Fibroblast of skin of left quadriceps (primary cell): Measurements from ENCODE around the gene MMP25.
"Not testable (repeated sequence)": the region's sequence is repeated elsewhere in the genome, so short reads cannot be mapped to it uniquely, and the experiment has no call there.

ENCODE experiments used
- DNase-seq, 2 experiments: peaks; one replicate each; pipeline ENCODE4 v3.0.0-alpha.2; 2013; ENCODE audit warnings: low read depth in 2 of 2

MMP25 gene

GRCh38 chr16:3056336-3057180 is 10.2 kb downstream of the MMP25 start:
- DNase-seq, result no peak

DNA sequence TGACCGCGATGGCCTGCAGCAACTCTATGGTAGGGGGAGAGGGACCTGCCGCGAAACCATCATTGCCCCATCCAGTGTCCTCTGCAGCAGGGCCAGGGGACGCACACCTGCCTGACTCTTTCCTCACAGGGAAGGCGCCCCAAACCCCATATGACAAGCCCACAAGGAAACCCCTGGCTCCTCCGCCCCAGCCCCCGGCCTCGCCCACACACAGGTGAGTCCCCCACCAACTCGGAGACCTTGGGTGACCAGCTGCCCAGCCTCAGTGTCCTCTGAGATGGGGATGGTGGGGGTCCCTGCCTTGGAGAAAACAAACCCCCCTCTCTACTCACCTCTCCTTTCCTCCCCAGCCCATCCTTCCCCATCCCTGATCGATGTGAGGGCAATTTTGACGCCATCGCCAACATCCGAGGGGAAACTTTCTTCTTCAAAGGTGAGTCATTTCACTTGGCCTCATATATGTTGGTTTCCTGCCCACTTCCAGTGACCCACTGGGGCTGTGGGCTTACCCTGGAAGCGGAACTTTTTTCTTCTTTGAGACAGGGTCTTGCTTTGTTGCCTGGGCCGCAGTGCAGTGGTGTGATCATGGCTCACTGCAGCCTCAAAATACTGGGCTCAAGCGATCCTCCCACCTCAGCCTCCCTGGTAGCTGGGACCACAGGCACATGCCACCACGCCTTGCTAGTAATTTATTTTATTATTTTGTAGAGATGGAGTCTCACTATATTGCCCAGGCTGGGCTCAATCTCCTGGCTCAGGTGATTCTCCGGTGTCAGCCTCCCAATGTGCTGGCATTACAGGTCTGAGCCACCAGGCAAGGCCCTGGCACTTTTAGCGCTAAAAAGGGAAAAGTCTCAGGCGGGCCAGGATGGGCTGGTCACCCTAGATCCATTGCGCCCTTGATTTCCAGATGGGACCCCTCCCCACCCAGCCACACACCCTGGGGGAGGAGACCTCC is 11.1 kb downstream of the MMP25 start:
- no peak for DNase-seq

- no peak for DNase-seq
These were observed 12.0 kb downstream of the MMP25 start for GRCh38 chr16:3058139-3059030.

DNA sequence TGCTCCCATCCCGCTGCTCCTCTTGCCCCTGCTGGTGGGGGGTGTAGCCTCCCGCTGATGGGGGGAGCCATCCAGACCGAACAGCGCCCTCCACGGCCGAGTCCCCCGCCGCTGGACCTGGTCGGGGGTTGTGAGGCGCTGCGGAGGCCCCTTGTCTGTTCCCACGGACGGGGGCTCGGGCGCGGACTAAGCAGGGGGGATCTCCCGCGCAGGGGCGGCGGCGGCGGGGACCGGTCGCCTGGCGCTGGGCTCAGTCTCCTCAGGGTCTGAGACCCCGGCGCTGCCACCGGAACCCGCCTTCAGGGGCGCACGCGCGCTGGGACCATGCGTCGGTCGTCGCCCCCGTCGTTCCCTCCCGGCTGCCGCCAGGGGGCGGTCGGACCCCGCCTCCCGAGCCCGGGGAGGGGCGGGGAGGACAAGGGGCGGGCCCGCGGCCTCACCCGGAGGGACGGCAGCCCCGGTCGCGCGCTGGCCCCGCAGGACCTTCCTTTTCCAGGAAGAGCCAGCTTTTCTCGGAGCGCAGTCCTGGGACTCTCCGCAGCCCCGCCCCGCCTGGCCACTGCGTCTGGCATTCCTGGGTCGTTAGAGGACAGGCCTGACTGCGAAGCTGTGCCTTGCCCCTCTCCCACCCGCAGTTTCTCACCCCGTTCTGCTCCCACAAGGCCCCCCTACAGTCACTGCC is 12.8 kb downstream of the MMP25 start:
- peak; percentile 58 to 67 for DNase-seq

DNA sequence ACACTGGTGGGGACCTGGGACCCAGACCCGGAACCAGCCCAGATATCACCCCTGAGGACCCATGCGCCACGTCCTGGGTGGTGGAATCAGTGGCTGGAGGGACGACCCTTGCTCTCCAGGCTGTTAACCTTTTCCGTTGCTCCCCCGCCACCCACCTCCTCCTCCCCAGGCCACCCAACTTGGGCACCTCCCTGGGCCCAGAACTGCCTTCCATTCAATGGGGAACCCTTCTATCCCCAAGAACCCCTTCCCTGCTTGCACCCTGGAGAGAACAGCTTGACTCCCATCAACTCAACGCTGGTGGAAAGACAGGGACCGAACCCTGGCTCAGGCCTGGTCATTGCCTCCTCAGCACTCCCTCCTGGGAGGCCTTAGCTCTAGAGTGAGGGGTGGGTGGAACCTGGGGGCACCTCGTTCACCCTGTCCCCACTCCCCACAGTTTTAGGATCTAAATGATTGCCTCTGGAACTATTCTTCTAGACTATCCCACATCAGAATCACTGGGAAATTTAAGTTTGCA is 13.4 kb downstream of the MMP25 start:
- no peak for DNase-seq

DNA sequence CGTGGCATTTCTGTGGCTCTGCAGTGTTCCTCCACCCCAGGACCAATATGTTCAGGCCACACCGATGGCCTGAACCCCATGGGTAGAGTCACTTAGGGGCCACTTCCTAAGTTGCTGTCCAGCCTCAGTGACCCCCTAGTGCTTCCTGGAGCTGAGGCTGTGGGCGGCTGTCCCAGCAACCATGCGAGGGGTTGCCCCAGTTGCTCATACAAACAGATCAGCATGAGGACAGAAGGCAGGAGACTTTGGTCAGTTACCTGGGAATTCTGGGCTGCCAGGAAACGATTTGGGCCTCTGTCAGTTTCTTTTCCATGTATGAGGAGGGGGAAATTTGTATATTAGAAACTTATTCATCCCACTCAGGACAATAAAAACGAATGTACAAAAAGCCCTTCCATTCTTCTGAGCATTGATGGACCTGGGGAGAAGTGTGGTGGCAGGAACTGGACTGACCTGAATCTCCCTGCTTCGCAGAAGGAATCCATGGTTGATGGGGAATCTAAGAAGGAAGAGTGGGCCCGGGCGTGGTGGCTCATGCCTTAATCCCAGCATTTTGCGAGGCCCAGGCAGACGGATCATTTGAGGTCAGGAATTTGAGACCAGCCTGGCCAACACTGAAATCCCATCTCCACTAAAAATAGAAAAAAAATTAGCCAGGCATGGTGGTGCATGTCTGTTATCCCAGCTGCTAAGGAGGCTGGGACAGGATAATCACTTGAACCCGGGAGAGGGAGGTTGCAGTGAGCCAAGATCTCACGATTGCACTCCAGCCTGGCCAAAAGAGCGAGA is 14.2 kb downstream of the MMP25 start:
- DNase-seq, result no peak

- no peak for DNase-seq
These were observed 16.2 kb downstream of the MMP25 start for GRCh38 chr16:3062553-3062952.

- no peak for DNase-seq
These were observed 17.4 kb downstream of the MMP25 start for GRCh38 chr16:3063625-3064386.

DNA sequence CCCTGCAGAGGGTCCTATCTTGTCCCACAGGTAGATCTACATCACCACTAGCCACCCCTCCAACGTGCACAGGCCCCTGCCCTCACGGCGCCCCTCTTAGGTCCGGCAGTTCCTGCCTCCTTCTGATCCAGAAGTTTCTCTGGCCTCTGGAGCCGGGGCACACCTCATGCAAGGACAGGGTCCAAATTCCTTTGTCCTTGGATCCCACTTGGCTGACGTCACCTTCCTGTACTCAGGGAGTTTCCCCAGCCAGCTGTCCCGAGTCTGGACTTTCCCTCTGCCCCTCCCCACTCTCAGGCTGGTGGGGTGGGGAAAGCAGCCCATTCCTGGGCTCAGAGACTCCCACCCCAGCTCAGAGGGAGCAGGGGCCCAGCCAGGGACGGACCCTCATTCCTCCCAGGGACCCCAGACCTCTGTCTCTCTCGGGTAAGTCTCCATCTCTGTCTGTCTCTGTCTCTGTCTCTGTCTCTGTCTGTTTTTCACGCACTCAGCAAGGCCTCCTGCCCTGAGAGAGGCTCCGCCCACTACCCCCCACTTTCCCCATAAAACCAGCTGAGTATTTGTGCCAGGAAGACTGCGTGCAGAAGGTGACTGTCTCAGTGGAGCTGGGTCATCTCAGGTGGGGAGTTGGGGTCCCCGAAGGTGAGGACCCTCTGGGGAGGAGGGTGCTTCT is 18.8 kb downstream of the MMP25 start, which contains the start of gene IL32:
IL32 (plus strand) TSS at position 572 of the 673 bp plus-strand sequence. CDS start 172 bp downstream, outside the sequence.
- DNase-seq, result peak; percentile 11 to 15

GRCh38 chr16:3065742-3066439 is 19.5 kb downstream of the MMP25 start:
- no peak for DNase-seq

- DNase-seq, result no peak
These were observed 20.0 kb downstream of the MMP25 start for GRCh38 chr16:3066440-3066748.

GRCh38 chr16:3068487-3068886 is 22.1 kb downstream of the MMP25 start:
- no peak for DNase-seq

DNA sequence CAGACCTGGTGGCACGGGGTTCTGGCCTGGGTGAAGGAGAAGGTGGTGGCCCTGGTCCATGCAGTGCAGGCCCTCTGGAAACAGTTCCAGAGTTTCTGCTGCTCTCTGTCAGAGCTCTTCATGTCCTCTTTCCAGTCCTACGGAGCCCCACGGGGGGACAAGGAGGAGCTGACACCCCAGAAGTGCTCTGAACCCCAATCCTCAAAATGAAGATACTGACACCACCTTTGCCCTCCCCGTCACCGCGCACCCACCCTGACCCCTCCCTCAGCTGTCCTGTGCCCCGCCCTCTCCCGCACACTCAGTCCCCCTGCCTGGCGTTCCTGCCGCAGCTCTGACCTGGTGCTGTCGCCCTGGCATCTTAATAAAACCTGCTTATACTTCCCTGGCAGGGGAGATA is 22.8 kb downstream of the MMP25 start:
- DNase-seq, result not testable (repeated sequence)

GRCh38 chr16:3070608-3071111 is 24.3 kb downstream of the MMP25 start:
- no peak for DNase-seq

GRCh38 chr16:3071655-3072054 is 25.3 kb downstream of the MMP25 start:
- no peak for DNase-seq

DNA sequence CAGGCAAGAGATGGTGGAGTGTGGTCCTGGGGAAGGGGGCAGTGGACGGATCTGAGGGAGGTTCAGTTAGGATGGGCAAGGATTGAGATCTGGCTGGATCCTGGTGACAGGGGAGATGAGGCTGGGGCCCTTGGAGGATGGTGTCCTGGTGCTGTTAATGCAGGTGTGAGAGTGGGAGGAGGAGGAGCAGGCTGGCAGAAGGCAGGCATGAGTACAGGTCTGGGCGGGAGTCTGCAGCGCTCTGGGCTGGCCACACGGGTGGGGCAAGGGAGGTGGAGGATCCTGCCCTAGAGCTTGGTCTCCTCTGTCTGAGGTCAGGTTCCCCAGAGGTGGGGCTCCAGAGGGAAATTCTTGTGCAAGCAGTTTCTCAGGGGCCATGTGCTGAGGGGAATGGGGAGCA is 25.8 kb downstream of the MMP25 start:
- DNase-seq, result not testable (repeated sequence)

GRCh38 chr16:3072576-3073263 is 26.4 kb downstream of the MMP25 start:
- DNase-seq, result not testable (repeated sequence)
